KOPT-K1 (cell line): ENCODE measurements around the gene TMA7.
"Not testable (repeated sequence)": the region's sequence is repeated elsewhere in the genome, so short reads cannot be mapped to it uniquely, and the experiment has no call there.

Experiments used
- H3K27ac ChIP-seq: fragments of 200-600 bp; sonication (generic); 2 replicates; pipeline ENCODE4 v1.5.1; 2016; ENCODE audit warnings: antibody characterized with exemption, mild to moderate bottlenecking, low read depth, low read length; ENCODE audit not compliant: poor library complexity, severe bottlenecking
- H3K36me3 ChIP-seq: fragments of 200-600 bp; sonication (generic); 2 replicates; pipeline ENCODE4 v1.5.1; 2017; ENCODE audit warnings: antibody characterized with exemption, mild to moderate bottlenecking, low read length, moderate library complexity; ENCODE audit not compliant: insufficient read depth
- H3K9me3 ChIP-seq: fragments of 200-600 bp; sonication (generic); 2 replicates; pipeline ENCODE4 v1.5.1; 2017; ENCODE audit warnings: antibody characterized with exemption, low read length, mild to moderate bottlenecking; ENCODE audit not compliant: insufficient read depth, poor library complexity, severe bottlenecking

The TMA7 gene

DNA sequence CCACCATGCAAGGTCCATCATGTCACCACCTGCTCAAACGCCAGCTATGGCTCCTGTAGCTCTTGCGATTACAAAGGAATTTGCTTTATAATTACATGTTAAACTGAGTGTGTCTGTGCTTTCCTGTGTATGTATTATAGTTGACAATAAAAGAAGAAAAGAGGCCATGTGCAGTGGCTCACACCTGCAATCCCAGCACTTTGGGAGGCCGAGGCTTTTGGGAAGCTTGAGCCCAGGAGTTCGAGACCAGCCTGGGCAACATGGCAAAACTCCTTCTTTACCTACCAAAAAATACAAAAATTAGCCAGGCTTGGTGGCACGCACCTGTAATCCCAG lies 33.5 kb downstream of the TMA7 start:
- peaks cover 15% of the 10 kb centered on the region for H3K36me3 ChIP-seq
- peak overlapping the region; percentile 95 for H3K27ac ChIP-seq

GRCh38 chr3:48474031-48474430 lies 34.0 kb downstream of the TMA7 start:
- peaks cover 11% of the 10 kb centered on the region; the same call in 1 of the 2 replicates for H3K36me3 ChIP-seq
- not testable (repeated sequence) for H3K9me3 ChIP-seq, H3K27ac ChIP-seq

More for the DNA sequence above, 33.5 kb downstream of the TMA7 start:
- no peaks in the 10 kb centered on the region for H3K9me3 ChIP-seq

DNA sequence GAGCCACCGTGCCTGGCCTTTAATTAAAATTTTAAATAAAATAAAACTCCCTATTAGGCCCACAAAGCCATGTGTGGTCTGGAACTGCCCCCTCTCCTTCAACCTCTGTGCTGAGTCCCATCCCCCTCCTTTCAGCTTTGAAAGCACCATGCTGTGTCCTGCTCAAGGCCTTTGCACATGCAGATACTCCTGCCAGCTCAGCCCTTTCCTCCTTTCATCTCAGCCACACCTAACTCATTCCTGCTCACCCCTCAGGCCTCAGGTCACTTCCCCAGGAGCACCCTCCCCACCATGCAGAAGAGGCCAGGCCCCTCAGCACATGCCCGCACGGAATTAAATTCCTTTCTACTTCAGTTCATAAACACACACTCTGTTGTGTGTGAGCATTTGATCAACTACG lies 34.6 kb downstream of the TMA7 start:
- Histone ChIP-seq H3K27ac (no peak overlapping the region), H3K36me3 (peaks cover 5% of the 10 kb centered on the region; the same call in 1 of the 2 replicates), H3K9me3 (no peaks in the 10 kb centered on the region)

- no peak overlapping the region for H3K27ac ChIP-seq
- H3K9me3 ChIP-seq: no peaks in the 10 kb centered on the region
- no peaks in the 10 kb centered on the region for H3K36me3 ChIP-seq
Measured at GRCh38 chr3:48475188-48475587, 35.1 kb downstream of the TMA7 start.

DNA sequence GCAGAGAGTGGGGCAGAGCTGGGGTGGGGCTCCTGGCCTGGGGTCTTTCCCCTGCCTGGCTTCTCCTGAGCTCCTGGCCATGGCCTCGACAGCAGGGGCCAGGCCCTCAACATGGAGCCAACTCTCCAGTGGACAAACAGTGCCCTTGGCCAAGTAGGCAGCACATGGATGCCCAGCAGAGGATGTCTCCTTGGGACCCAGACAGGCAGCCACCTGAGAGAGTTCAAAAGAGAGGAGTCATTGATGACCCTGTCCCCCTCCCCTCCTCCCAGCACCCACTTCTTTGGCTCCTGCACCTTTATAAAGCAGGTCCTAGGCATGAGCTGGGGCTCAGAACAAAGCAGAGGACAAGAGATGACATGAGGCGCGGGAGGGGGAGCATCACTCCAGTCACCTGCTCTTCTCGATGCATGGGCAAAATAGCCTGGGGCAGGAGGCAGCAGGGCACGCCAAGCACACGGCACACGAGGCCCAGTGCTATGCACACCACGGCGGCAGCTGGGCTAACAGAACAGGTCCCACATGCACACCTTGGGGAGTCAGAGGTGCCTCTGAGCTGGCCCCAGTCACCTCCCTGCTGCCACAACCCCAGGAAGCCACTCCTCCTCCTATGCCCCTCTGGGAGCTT lies 36.5 kb downstream of the TMA7 start:
- H3K36me3 ChIP-seq: no peaks in the 10 kb centered on the region

DNA sequence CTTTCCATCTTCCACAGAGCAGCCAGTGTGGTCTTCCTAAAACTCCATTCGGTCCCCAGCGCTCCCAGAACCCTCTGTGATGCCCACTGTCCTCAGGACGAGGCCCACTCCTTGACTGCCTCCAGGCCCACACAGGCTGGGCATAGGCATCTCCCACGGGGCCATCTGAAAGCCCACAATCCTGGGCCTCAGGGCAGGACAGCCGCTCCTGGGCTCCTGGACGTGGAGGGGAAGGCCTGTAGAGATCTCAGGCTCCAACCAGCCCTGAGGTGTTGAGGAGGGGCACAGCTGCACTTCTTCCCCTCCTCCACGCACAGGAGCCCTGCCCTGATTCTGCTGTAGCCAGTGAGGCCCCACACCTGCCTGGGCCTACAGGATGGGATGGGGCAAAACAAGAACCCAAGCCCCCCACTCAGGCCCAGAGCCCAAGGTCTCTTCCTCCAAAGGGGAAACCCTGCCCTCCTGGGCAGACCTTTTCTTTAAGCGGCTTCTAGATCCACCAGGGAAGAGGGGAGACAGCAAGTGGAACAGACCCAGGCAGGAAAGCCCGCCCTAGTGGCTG lies 38.0 kb downstream of the TMA7 start:
- no peak overlapping the region for H3K27ac ChIP-seq
- no peaks in the 10 kb centered on the region for H3K9me3 ChIP-seq
- H3K36me3 ChIP-seq: no peaks in the 10 kb centered on the region

More for the DNA sequence above, 36.5 kb downstream of the TMA7 start:
- H3K27ac ChIP-seq: no peak overlapping the region
- no peaks in the 10 kb centered on the region for H3K9me3 ChIP-seq

DNA sequence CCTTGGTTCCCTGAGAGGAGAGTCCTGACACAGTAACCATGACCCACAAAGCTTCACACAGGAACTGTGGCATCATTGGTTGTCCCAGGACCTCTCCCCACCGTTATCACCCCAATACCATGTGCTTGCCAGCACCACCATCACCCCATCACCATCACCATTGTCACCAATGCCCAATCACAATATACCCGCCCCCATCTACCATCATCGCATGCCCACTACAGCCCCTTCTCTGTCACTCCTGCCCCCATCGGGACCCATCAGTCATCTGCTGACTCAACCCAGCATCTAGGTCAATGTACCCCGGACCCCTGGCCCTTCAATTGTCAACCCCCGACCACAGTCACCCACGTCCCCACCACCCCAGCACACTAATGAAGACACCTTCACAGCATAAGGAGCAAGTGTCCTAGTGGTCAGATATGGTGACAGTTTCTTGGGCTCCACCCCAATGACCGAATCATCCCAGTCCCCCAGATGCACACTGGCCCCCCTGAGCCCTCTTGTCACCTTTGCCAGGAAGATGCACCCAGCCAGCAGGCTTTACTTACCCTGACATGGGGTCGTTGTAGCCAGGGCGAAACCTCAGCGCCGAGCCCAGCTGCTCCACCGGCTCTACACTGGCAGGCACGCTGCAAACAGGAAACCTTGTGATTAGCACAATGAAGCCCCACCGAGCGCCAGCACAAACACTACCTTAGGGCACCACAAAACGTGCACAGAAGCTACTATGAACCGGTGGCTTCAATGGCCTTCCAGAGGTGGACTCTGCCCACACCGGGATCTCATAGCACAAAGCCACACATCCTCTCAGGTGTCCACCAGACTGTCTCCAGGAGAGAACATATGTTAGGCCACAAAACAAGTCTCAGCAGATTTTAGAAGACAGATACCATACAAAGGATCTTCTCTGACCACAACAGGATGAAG lies 38.8 kb downstream of the TMA7 start:
- Histone ChIP-seq H3K36me3 (no peaks in the 10 kb centered on the region), H3K27ac (no peak overlapping the region), H3K9me3 (no peaks in the 10 kb centered on the region)

DNA sequence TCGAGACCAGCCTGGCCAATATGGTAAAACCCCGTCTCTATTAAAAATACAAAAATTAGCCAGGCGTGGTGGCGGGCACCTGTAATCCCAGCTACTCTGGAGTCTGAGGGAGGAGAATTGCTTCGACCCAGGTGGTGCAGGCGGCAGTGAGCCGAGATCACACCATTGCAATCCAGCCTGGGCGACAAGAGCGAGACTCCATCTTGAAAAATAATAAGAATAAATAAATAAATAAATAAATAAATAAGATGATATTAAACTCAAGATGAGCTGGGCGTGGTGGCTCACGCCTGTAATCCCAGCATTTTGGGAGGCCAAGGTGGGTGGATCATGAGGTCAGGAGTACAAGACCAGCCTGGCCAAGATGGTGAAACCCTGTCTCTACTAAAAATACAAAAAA lies 40.8 kb downstream of the TMA7 start:
- not testable (repeated sequence) for H3K36me3 ChIP-seq, H3K9me3 ChIP-seq, H3K27ac ChIP-seq

DNA sequence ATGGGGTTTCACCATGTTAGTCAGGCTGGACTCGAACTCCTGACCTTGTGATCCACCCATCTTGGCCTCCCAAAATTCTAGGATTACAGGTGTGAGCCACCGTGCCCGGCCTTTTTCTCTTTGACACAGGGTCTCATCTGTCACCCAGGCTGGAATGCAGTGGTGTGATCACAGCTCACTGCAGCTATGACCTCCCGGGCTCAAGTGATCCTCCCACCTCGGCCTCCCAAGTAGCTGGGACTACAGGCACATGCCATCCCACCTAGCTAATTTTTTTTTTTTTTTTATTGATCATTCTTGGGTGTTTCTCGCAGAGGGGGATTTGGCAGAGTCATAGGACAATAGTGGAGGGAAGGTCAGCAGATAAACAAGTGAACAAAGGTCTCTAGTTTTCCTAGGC lies 42.8 kb downstream of the TMA7 start:
- H3K36me3 ChIP-seq, H3K27ac ChIP-seq, H3K9me3 ChIP-seq: not testable (repeated sequence)

DNA sequence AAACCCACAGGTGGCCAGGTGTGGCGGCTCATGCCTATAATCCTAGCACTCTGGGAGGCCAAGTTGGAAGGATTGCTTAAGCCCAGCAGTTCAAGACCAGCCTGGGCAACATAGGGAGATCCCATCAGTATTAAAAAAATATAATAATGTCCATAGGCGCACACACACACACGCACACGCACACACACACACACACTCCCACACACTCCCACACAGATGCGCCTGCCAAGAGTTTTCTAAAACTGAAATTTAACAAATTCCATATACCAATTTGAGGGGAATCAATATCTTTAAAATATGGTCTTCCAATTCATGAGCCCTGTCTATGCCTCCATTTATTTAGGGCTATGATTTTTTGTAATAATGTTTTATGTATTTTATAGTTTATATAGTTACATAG lies 46.9 kb downstream of the TMA7 start:
- H3K27ac ChIP-seq: no peak overlapping the region
- no peaks in the 10 kb centered on the region for H3K9me3 ChIP-seq
- H3K36me3 ChIP-seq: no peaks in the 10 kb centered on the region

- Histone ChIP-seq H3K36me3 (no peaks in the 10 kb centered on the region), H3K27ac (no peak overlapping the region), H3K9me3 (peaks cover under 1% of the 10 kb centered on the region)
Measured at GRCh38 chr3:48492461-48493202, 52.6 kb downstream of the TMA7 start.

DNA sequence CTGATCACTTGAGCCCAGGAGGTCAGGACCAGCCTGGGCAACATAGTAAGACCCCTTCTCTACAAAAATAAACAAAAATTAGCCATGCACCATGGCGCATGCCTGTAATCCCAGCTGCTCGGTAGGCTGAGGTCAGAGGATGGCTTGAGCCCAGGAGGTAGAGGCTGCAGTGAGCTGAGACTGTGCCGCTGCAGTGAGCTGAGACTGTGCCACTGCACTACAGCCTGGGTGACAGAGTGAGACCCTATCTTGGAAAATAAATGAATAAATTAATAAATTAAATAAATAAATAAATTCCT lies 53.1 kb downstream of the TMA7 start:
- Histone ChIP-seq H3K9me3 (peaks cover 6% of the 10 kb centered on the region), H3K36me3 (no peaks in the 10 kb centered on the region), H3K27ac (no peak overlapping the region)
